ENCODE data around the gene GRAMD1B. TPM values are rescaled to one million over a fixed set of nuclear protein-coding genes. Genes with fewer than 3 reads are reported as not detected.

GRAMD1B gene
- total RNA-seq, 1 donor from 2014 or later, result 159 TPM

DNA sequence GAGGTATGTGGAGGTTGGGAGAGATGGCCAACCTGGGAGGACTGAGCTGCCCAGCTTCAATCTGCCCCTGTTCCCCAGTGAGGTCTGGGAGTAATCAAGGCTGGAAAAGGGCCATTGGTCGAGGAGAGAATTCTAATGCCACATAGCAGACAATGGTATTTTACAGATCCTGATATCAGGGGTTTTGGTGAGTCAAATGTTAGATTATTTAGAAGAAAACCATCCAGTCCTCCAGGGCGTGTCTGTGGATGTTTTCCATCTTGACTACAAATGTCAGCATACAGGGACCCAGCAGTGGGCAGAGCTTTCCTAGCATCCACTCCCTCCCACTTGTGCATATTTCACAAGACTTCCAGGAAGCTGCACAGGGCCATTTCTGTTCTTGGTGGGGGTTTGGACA, 116.4 kb downstream of the GRAMD1B start:
- Mint-ChIP-seq H3K27ac (no peak overlapping the region), H3K4me3 (ENCODE audit: low read depth) (no peak overlapping the region), H3K36me3 (ENCODE audit: low read depth) (peaks cover 13% of the 10 kb centered on the region), H3K27me3 (ENCODE audit: low read depth) (no peaks in the 10 kb centered on the region), H3K9me3 (no peaks in the 10 kb centered on the region), H3K4me1 (ENCODE audit: low read depth) (peaks cover 35% of the 10 kb centered on the region)
- DNase-seq (ENCODE audit: low spot score), result no peak
- intact Hi-C loops (cut with micrococcal nuclease), result no loop called here

DNA sequence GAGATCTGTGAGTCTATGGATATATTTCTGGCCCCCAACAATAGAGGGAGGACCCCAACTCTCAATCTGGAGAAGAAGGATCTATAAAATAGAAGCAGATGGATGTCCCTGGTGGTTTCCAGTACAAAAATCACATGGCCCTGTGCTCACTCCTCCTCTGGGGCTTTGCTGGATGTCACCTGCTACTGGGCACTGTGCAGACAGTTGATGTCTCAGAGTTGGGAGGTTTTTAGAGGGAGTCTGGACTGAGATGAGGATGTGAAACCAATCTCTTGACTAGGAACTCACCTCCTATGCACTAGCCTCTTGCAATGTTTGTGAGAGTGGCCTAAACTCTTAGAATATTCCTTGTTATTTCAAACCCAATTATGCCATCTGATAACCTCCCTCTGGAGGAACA, 117.1 kb downstream of the GRAMD1B start:
- Mint-ChIP-seq H3K4me1 (ENCODE audit: low read depth) (peaks cover 35% of the 10 kb centered on the region), H3K9me3 (no peaks in the 10 kb centered on the region), H3K4me3 (ENCODE audit: low read depth) (no peak overlapping the region), H3K27ac (no peak overlapping the region), H3K27me3 (ENCODE audit: low read depth) (no peaks in the 10 kb centered on the region), H3K36me3 (ENCODE audit: low read depth) (peaks cover 9% of the 10 kb centered on the region)
- intact Hi-C loops (cut with micrococcal nuclease), result no loop called here
- no peak for DNase-seq (ENCODE audit: low spot score)

DNA sequence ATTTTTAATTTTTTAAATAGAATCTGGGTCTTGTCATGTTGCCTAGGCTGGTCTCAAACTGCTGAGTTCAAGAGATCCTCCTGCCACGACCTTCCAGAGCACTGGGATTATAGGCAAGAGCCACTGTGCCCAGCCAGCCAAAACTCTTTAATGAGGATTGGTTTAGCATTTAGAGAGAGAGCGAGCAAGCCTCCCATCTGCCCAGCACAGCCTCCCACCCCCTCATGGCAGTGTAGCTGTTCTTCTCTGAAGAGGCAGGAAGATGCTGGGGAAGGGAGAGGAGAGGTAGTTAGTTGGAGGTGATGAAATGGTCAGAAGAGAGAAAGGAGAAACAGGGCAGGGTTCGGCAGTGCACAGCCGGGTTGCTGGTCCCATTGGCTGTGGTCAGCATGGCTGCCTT, 118.7 kb downstream of the GRAMD1B start:
- intact Hi-C loops (cut with micrococcal nuclease), result no loop called here
- Mint-ChIP-seq H3K27me3 (ENCODE audit: low read depth) (no peaks in the 10 kb centered on the region), H3K36me3 (ENCODE audit: low read depth) (no peaks in the 10 kb centered on the region), H3K9me3 (no peaks in the 10 kb centered on the region), H3K27ac (no peak overlapping the region), H3K4me1 (ENCODE audit: low read depth) (peaks cover 30% of the 10 kb centered on the region), H3K4me3 (ENCODE audit: low read depth) (no peak overlapping the region)
- DNase-seq (ENCODE audit: low spot score), result no peak

DNA sequence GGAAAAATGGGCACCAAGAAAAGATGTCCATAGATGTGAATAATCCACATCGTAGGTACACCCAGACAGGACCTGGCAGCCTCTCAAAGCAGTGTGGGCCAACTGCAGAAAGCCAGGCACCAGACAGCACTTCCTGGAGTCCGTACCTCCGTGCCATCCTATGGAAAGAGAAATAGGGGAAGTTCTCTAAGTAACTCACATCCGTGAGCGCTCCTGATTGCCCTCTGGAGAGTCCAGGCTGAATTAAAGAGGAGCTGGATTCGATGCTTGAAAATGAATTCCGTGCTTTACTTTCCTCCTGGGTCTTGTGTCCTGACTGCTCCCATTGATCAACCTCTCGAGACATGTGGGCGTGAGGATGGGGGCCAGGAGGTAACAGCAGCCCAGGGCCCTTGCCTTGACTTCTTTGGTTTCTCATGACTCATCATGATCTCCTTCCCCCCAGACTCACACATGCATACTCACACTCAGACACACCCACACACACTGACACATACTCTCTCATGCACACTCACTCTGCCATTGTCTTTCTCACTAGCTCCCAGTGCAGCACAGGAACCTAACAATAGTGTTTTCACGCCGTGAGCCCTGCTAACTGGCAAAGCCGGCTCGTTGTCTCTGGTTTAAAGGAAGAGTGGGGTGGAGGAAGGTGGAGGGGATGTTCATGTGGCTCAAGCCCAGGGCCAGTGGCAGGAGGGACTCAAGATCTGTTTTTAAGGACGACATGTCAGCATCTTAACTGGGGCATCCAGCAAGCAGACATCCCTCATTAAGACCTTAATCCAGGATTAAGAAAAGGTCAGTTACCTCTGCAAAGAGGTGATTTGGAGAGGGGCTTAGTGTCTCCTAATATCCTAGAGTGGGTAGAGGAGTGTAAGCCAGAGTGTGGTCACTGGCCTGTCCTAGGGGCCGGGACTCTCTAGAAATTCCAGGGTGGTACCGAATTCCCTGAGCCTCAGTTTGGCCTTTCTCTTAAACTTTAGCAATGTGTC, 120.2 kb downstream of the GRAMD1B start:
- no peaks in the 10 kb centered on the region for H3K9me3 Mint-ChIP-seq
- no peaks in the 10 kb centered on the region for H3K27me3 Mint-ChIP-seq (ENCODE audit: low read depth)
- no peak overlapping the region for H3K4me3 Mint-ChIP-seq (ENCODE audit: low read depth)
- peaks cover 20% of the 10 kb centered on the region for H3K4me1 Mint-ChIP-seq (ENCODE audit: low read depth)
- intact Hi-C loops (cut with micrococcal nuclease), result loop anchor here (10.0 kb wide), 1 partner anchor 145 kb away; no protein-coding TSS in a partner anchor
- DNase-seq (ENCODE audit: low spot score), result no peak
- no peak overlapping the region for H3K27ac Mint-ChIP-seq
- peaks cover 5% of the 10 kb centered on the region for H3K36me3 Mint-ChIP-seq (ENCODE audit: low read depth)

DNA sequence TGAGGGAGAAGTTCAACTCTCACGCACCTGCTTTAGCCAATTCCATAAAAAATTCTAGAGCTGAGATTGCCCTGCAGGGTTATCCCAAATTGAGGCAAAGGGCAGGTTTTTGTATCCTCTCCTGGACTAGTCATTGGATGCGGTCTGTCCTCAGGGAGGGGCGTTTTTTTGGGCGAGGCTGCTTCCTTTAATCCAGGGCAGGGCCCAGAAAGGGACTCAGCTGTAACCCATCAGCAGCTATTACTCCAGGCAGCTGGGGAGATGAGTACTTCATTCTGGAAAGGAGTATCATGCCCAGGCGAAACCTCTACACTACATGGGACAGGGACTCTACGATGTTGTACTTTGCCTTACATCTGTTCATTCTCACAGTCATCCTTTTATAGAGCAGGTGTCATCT, 121.0 kb downstream of the GRAMD1B start:
- Mint-ChIP-seq H3K4me3 (ENCODE audit: low read depth) (no peak overlapping the region), H3K9me3 (no peaks in the 10 kb centered on the region), H3K4me1 (ENCODE audit: low read depth) (peaks cover 20% of the 10 kb centered on the region), H3K36me3 (ENCODE audit: low read depth) (peaks cover 5% of the 10 kb centered on the region), H3K27me3 (ENCODE audit: low read depth) (no peaks in the 10 kb centered on the region), H3K27ac (no peak overlapping the region)
- intact Hi-C loops (cut with micrococcal nuclease), result loop anchor here (10.0 kb wide), 1 partner anchor 146 kb away; no protein-coding TSS in a partner anchor
- no peak for DNase-seq (ENCODE audit: low spot score)

DNA sequence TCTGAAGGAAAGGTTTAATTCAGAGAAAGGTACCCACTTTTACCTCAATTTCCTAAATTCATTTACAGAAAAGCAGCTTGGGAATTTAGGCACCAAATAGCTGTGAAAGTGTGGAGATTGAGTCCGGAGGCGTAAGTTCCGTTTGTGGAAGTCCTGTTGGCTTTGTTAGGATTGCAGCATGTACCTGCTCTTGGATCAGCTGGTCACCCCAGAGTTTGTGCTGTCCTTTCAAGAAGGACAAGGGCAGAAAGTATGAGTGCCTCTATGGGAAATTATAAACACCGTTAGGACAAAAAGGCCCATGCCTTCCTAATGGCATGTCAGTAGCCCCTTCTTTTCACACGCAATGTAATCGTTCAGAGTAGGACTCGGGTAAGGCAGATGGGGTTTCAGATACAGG, 126.6 kb downstream of the GRAMD1B start:
- Mint-ChIP-seq H3K36me3 (ENCODE audit: low read depth) (peaks cover 33% of the 10 kb centered on the region), H3K4me3 (ENCODE audit: low read depth) (no peak overlapping the region), H3K27ac (no peak overlapping the region), H3K9me3 (no peaks in the 10 kb centered on the region), H3K4me1 (ENCODE audit: low read depth) (peaks cover 34% of the 10 kb centered on the region), H3K27me3 (ENCODE audit: low read depth) (no peaks in the 10 kb centered on the region)
- DNase-seq (ENCODE audit: low spot score), result no peak
- intact Hi-C loops (cut with micrococcal nuclease), result loop anchor here (5.0 to 10.0 kb wide), 2 partner anchors 44 to 152 kb away; no protein-coding TSS in a partner anchor

DNA sequence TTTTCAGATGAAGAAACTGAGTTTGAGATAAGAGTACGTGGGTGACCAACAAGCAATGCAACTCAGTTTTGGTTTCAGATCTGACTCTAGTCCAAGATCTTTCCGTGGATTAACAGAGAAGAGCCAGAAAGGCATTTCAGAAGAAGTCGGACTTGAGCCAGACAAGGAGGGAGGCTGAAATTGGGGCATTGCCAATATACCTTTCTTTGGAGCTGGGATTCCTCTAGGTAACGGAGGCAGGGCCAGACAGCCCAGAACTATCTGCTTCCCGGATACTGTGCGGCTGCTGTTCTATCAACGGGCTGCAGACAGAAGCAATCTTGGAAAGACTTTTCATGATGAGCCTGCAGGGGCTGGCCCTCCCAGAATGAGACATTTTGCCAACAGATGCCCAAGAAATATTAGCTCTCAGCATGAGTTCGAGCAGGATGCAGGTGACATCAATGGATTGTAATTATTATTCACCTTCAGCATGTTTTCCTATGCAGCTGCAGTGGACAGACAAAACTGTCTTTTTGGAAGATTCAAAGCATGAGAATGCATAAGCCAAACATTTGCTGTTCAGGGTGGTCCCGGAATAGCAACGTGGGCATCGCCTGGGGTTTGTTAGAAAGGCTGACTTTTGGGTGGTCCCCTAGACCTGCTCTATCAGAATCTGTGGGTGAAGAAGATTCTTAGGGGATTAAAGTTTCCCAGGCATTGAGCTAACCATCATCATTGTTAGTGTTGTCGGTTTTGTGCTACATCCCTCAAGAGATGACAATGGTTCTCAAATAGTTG, 128.7 kb downstream of the GRAMD1B start:
- Mint-ChIP-seq H3K4me1 (ENCODE audit: low read depth) (peaks cover 31% of the 10 kb centered on the region), H3K4me3 (ENCODE audit: low read depth) (no peak overlapping the region), H3K9me3 (no peaks in the 10 kb centered on the region), H3K27me3 (ENCODE audit: low read depth) (no peaks in the 10 kb centered on the region), H3K36me3 (ENCODE audit: low read depth) (peaks cover 35% of the 10 kb centered on the region), H3K27ac (no peak overlapping the region)
- no peak for DNase-seq (ENCODE audit: low spot score)
- intact Hi-C loops (cut with micrococcal nuclease), result loop anchor here (5.0 to 10.0 kb wide), 2 partner anchors 46 to 154 kb away; no protein-coding TSS in a partner anchor

DNA sequence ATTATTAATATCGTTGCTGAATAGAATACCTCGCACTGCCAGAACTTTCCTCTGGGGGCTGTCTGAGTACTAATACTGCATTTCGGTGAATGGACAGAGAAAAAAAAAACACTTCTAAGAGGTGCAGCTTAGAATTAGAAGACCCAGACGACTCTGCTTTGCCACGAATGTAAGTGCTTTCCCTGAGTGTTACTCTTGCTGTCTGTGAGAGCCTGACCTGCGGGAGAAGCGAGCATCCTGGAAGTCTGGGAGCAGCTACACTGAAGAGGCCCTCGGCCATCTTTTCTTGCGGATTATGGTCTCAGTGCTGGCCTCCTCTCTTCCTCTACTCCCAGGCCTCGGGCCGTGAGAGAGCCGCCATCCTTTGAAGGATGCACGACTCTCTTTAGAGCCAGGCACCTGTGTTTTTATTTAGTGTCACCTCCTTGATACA, 129.5 kb downstream of the GRAMD1B start:
- intact Hi-C loops (cut with micrococcal nuclease), result loop anchor here (5.0 to 10.0 kb wide), 2 partner anchors 47 to 155 kb away; no protein-coding TSS in a partner anchor
- Mint-ChIP-seq H3K9me3 (no peaks in the 10 kb centered on the region), H3K27me3 (ENCODE audit: low read depth) (no peaks in the 10 kb centered on the region), H3K4me3 (ENCODE audit: low read depth) (no peak overlapping the region), H3K4me1 (ENCODE audit: low read depth) (peaks cover 31% of the 10 kb centered on the region), H3K27ac (no peak overlapping the region), H3K36me3 (ENCODE audit: low read depth) (peaks cover 35% of the 10 kb centered on the region)
- no peak for DNase-seq (ENCODE audit: low spot score)

DNA sequence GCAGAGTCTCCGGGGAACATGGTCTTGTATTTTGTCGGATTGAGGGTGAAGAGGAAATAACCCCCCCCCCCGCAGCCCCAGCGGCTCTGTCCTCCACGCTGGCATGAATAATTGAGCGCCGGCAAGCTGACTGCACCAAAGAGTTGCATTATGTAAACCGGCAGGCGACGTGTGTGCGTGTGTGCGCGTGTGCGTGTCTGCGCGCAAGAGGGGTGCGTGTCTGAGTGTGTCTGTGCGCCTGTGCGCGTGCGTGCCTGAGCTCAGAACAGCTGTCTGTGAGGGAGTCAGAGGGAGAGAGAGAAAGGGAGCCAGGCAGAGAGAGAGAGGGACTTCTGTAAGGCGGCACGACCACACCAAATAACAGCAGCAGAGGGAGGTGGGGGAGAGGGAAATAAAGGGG, 129.9 kb downstream of the GRAMD1B start:
- peak; percentile 33 for DNase-seq (ENCODE audit: low spot score)
- intact Hi-C loops (cut with micrococcal nuclease), result no loop called here
- H3K4me3 Mint-ChIP-seq (ENCODE audit: low read depth), result peak overlapping the region; percentile 74
- H3K36me3 Mint-ChIP-seq (ENCODE audit: low read depth), result peaks cover 31% of the 10 kb centered on the region
- peaks cover 31% of the 10 kb centered on the region for H3K4me1 Mint-ChIP-seq (ENCODE audit: low read depth)
- H3K27me3 Mint-ChIP-seq (ENCODE audit: low read depth), result no peaks in the 10 kb centered on the region
- peak overlapping the region; percentile 77 for H3K27ac Mint-ChIP-seq
- no peaks in the 10 kb centered on the region for H3K9me3 Mint-ChIP-seq

DNA sequence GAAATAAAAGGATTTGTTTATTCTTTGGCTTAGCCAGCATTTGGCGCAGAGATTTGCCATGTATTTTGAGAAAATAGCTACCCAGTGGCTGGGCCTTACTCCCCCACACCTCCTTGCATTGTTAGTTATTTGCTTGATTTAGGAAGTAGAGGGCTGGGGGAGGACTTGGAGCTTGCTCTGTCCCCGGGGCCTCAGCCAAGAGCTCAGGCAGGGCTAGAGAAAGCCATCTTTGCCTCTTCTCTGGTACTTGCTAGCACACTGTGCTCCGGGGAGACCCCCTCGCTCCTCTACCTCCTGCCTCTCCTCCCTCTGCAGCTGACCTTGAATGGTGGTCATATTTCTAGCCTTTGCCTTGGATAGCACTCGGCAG, 131.3 kb downstream of the GRAMD1B start:
- DNase-seq (ENCODE audit: low spot score), result no peak
- Mint-ChIP-seq H3K4me3 (ENCODE audit: low read depth) (no peak overlapping the region), H3K36me3 (ENCODE audit: low read depth) (peaks cover 30% of the 10 kb centered on the region)

DNA sequence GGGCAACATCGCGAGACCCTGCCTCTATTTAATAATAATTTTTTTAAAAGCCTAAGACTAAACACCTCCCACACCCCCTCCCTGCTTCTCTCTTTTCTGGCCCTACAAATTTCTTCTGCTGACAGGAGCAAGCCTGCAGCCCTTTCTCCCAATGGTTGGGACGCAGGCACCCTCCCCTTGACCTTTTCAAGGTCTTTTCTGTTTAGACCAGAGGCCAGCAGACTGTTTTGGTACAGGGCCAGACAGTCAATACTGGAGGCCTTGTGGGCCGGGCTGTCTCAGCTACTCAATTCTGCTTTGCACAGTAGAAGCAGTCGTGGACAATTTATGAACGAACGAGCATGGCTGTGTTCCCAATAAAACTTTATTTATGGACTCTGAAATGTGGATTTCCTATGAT, 132.1 kb downstream of the GRAMD1B start:
- intact Hi-C loops (cut with micrococcal nuclease), result no loop called here
- Mint-ChIP-seq H3K27ac (no peak overlapping the region), H3K27me3 (ENCODE audit: low read depth) (no peaks in the 10 kb centered on the region), H3K9me3 (no peaks in the 10 kb centered on the region), H3K4me1 (ENCODE audit: low read depth) (peaks cover 29% of the 10 kb centered on the region), H3K36me3 (ENCODE audit: low read depth) (peaks cover 30% of the 10 kb centered on the region), H3K4me3 (ENCODE audit: low read depth) (no peak overlapping the region)
- DNase-seq (ENCODE audit: low spot score), result no peak

More for the DNA sequence above, 131.3 kb downstream of the GRAMD1B start:
- no peaks in the 10 kb centered on the region for H3K9me3 Mint-ChIP-seq
- H3K27me3 Mint-ChIP-seq (ENCODE audit: low read depth), result no peaks in the 10 kb centered on the region
- intact Hi-C loops (cut with micrococcal nuclease), result no loop called here
- H3K27ac Mint-ChIP-seq, result no peak overlapping the region
- H3K4me1 Mint-ChIP-seq (ENCODE audit: low read depth), result peaks cover 31% of the 10 kb centered on the region

DNA sequence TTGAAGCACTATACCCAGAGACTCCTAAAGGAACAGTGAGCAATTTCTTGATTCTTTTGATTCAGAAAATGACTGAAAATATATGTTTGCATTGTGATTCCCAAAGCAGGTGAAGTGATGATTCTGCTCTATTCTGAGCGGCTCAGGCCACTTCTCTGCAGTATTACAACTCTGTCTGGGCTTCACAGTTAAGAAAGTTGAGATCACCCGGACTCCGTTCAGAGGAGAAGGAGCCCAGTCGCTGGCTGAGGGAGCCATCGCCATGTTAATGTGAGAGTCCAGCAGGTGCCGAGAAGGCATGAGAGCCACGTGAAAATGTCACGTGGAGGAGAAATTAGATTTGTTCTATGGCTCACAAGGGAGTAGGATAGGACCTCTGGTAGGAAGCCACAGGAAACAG, 132.8 kb downstream of the GRAMD1B start:
- intact Hi-C loops (cut with micrococcal nuclease), result no loop called here
- no peak overlapping the region for H3K27ac Mint-ChIP-seq
- H3K4me1 Mint-ChIP-seq (ENCODE audit: low read depth), result peaks cover 25% of the 10 kb centered on the region
- no peak overlapping the region for H3K4me3 Mint-ChIP-seq (ENCODE audit: low read depth)
- H3K36me3 Mint-ChIP-seq (ENCODE audit: low read depth), result peaks cover 30% of the 10 kb centered on the region
- no peaks in the 10 kb centered on the region for H3K27me3 Mint-ChIP-seq (ENCODE audit: low read depth)
- H3K9me3 Mint-ChIP-seq, result no peaks in the 10 kb centered on the region
- no peak for DNase-seq (ENCODE audit: low spot score)

Data from activated T-helper 2 cell treated with anti-CD3 and anti-CD28 coated beads, Interferon-gamma antibody, Interleukin-2, Interleukin-4, amounts not matched to agents 10 μg/mL and 5 μg/mL and 100 μg/mL, durations not matched to agents 14 hours and 24 hours and 36 hours (primary cell).